Endothelial cell of umbilical vein (primary cell): Measurements from ENCODE around the gene CYP27C1. TPM values are rescaled to one million over a fixed set of nuclear protein-coding genes. Genes with fewer than 3 reads are reported as not detected.
"Not testable (repeated sequence)": the region's sequence is repeated elsewhere in the genome, so short reads cannot be mapped to it uniquely, and the experiment has no call there.

ENCODE experiments used
- BruUV-seq: library from RNA; stranded (reverse); fragments of 400-500 nt; replicated peaks from 2 replicates; lab custom pipeline; 2021; lab: Mats Ljungman, UMichigan
- CTCF ChIA-PET: fragments of 300-600, 350-600 bp; sonication (Branson Sonifier 250); formaldehyde crosslinking; loops from one replicate; lab custom pipeline; 2021; ENCODE audit warnings: antibody characterized with exemption, inconsistent platforms; lab: Charles Lee
- POLR2A ChIA-PET: fragments of 300-600, 350-600 bp; sonication (Branson Sonifier 250); formaldehyde crosslinking; loops from one replicate; lab custom pipeline; 2021; ENCODE audit warnings: antibody characterized with exemption, inconsistent platforms; lab: Charles Lee
- DNase-seq: peaks from one replicate; pipeline ENCODE4 v3.0.0-alpha.2; 2011; ENCODE audit warnings: low read depth, low spot score
- FAIRE-seq: peaks from 2 replicates; lab custom pipeline; 2011; peaks lifted over from hg19 to GRCh38; lab: Jason Lieb, UNC
- H2AFZ ChIP-seq: 2 replicates; pipeline ENCODE4 v1.6.0; 2012; ENCODE audit warnings: low read depth, low read length, control low read depth, inconsistent platforms
- H3K27ac ChIP-seq: 2 replicates; pipeline ENCODE4 v1.5.1; 2011; ENCODE audit warnings: low read depth, mild to moderate bottlenecking, control low read depth, low read length, moderate library complexity; ENCODE audit not compliant: insufficient read depth
- H3K27me3 ChIP-seq, 2 experiments: 2 replicates each; pipeline versions ENCODE4 v1.6.0 to v1.6.1; 2011; ENCODE audit warnings: low read length in 2 of 2, mixed read lengths in 1 of 2; ENCODE audit not compliant: control insufficient read depth in 2 of 2, insufficient read depth in 2 of 2
- H3K36me3 ChIP-seq, 2 experiments: 2 replicates in 1 of 2; 3 replicates in 1 of 2; pipeline ENCODE4 v1.5.1; 2011; ENCODE audit warnings: low read length in 2 of 2, mild to moderate bottlenecking in 1 of 2, moderate library complexity in 1 of 2; ENCODE audit not compliant: control insufficient read depth in 2 of 2, insufficient read depth in 2 of 2; ENCODE audit errors: extremely low read depth in 1 of 2
- H3K4me1 ChIP-seq: 3 replicates; pipeline ENCODE4 v1.5.1; 2011; ENCODE audit warnings: mild to moderate bottlenecking, low read length; ENCODE audit not compliant: control insufficient read depth, insufficient read depth; ENCODE audit errors: extremely low read depth
- H3K4me2 ChIP-seq: 2 replicates; pipeline ENCODE4 v1.6.1; 2011; ENCODE audit warnings: low read length, control low read depth, mixed read lengths; ENCODE audit not compliant: insufficient read depth
- H3K4me3 ChIP-seq, 3 experiments: fragments of 200-600 bp in 1 of 3; sonication (generic), shearing (Covaris generic) in 1 of 3; replicated peaks in 1 of 3; 2 replicates each; pipeline ENCODE4 v1.5.1; 2011 to 2016; ENCODE audit warnings: control low read depth in 3 of 3, low read length in 3 of 3, mild to moderate bottlenecking in 2 of 3, inconsistent platforms in 1 of 3, low read depth in 1 of 3, moderate library complexity in 1 of 3; ENCODE audit not compliant: insufficient read depth in 1 of 3
- H3K79me2 ChIP-seq: 2 replicates; pipeline ENCODE4 v1.6.0; 2012; ENCODE audit warnings: low read length, inconsistent platforms; ENCODE audit not compliant: control insufficient read depth, insufficient read depth
- H3K9ac ChIP-seq: replicated peaks from 2 replicates; pipeline ENCODE3; 2011; ENCODE audit warnings: low read length, control low read depth; ENCODE audit not compliant: insufficient read depth; ENCODE audit errors: extremely low read depth
- H3K9me1 ChIP-seq: replicated peaks from 3 replicates; pipeline ENCODE4 v1.6.0; 2011; ENCODE audit warnings: mild to moderate bottlenecking, low read length; ENCODE audit not compliant: control insufficient read depth, insufficient read depth; ENCODE audit errors: extremely low read depth
- H3K9me3 ChIP-seq: replicated peaks from 2 replicates; pipeline ENCODE4 v1.5.1; 2012; ENCODE audit warnings: low read length, inconsistent platforms; ENCODE audit not compliant: control insufficient read depth, insufficient read depth
- H4K20me1 ChIP-seq: replicated peaks from 2 replicates; pipeline ENCODE3; 2011; ENCODE audit warnings: mild to moderate bottlenecking, low read length; ENCODE audit not compliant: control insufficient read depth, insufficient read depth; ENCODE audit errors: extremely low read depth
- EZH2 ChIP-seq: IDR thresholded peaks from 2 replicates; pipeline ENCODE4 v1.6.1; 2012; ENCODE audit warnings: borderline replicate concordance, low read depth, mild to moderate bottlenecking, moderate library complexity, low read length, inconsistent platforms; ENCODE audit not compliant: severe bottlenecking
- FOS ChIP-seq: IDR thresholded peaks from 2 replicates; pipeline ENCODE4 v1.6.1; 2011; ENCODE audit warnings: mild to moderate bottlenecking, low read length, moderate library complexity, borderline replicate concordance; ENCODE audit not compliant: insufficient read depth
- GATA2 ChIP-seq: IDR thresholded peaks from 2 replicates; pipeline ENCODE4 v1.7.0; 2011; ENCODE audit warnings: low read depth, mild to moderate bottlenecking, moderate library complexity, mixed read lengths, low read length; ENCODE audit not compliant: insufficient read length, insufficient read depth
- JUN ChIP-seq: IDR thresholded peaks from 2 replicates; pipeline ENCODE4 v1.6.1; 2011; ENCODE audit warnings: borderline replicate concordance, low read depth; ENCODE audit not compliant: insufficient read length, insufficient read depth
- MYC ChIP-seq: IDR thresholded peaks from one replicate; pipeline ENCODE4 v1.6.1; 2011; ENCODE audit warnings: mild to moderate bottlenecking, low read depth, low read length
- POLR2A ChIP-seq: IDR thresholded peaks from 2 replicates; pipeline ENCODE4 v1.6.1; 2012; ENCODE audit warnings: low read depth, mild to moderate bottlenecking, control low read depth, low read length
- POLR2AphosphoS5 ChIP-seq: IDR thresholded peaks from 2 replicates; pipeline ENCODE4 v1.6.1; 2012; ENCODE audit warnings: low read depth, mild to moderate bottlenecking, control low read depth, low read length, moderate library complexity; ENCODE audit not compliant: insufficient read depth
- dilution Hi-C: fragments of 300-500 bp; cut with MboI; formaldehyde crosslinking; loops from one replicate; pipeline ENCODE4 v1.15.0; 2019; ENCODE audit warnings: low sequenced_read_pairs; ENCODE audit not compliant: extremely low pct_ligation_motif_present
- intact Hi-C: fragments of 100-400 bp; cut with micrococcal nuclease; formaldehyde crosslinking; loops from one replicate; pipeline ENCODE4 v1.10.0; 2022
- polyA plus RNA-seq, 4 experiments: library from polyadenylated mRNA; depleted of rRNA in 3 of 4; stranded (reverse) in 3 of 4; unstranded in 1 of 4; fragments of >200 nt; gene quantifications; 2 replicates each; pipeline versions ENCODE4 v1.2.1 to v1.2.3, GENCODE V29; 2011 to 2012; ENCODE audit warnings: missing spikeins in 1 of 4
- total RNA-seq: library from RNA; stranded (reverse); gene quantifications from 2 replicates; pipeline ENCODE4 v1.2.3, GENCODE V29; 2021
- TF ChIP-seq, protein P1 (sequence below): IDR thresholded peaks from 2 replicates; pipeline ENCODE4 v1.6.1; 2011; ENCODE audit not compliant: insufficient read depth, insufficient read length
- TF ChIP-seq, protein P2 (sequence below), 2 donors: IDR thresholded peaks; 1 replicate in 1 of 2; 2 replicates in 1 of 2; pipeline ENCODE4 v1.5.1; 2011; ENCODE audit warnings: low read length in 2 of 2, mild to moderate bottlenecking in 2 of 2, moderate library complexity in 2 of 2, control low read depth in 1 of 2, inconsistent platforms in 1 of 2, low read depth in 1 of 2; ENCODE audit not compliant: insufficient read depth in 1 of 2; ENCODE audit errors: extremely low read depth in 1 of 2

Gene CYP27C1
- total and polyA plus RNA-seq, 2 donors (not counting 3 experiments of a cell fraction or from before 2014, with no cell fraction given), result not detected

DNA sequence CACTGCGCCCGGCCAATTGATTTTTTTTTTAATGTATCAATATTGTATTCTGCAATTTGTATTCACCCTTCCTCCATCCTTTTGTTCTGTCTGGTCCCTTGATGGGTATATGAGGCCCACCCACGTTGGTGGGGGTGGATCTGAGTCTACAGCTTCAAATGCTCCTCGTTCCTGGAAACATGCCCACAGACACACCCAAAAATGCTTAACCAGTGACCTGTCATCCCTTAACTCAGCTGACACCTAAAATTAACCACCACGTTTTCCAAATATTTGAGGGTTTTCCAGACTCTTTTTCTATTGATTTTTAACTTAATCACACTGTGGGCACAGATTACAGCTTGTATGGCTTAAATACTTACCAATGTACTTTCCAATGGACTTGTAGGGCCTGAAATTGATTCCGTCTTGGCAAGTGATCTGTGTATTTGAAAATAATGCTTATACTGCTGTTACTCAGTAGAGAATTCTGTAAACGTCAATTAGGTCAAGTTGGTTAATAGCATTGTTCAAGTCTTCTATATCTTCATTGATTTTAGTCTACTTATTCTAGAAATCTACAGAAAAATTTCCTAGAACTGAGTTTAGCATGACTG is 34.4 kb upstream of the CYP27C1 start:
- no peaks in the 10 kb centered on the region for H4K20me1 ChIP-seq
- no peaks in the 10 kb centered on the region for H3K79me2 ChIP-seq
- H3K9me3 ChIP-seq, result no peaks in the 10 kb centered on the region
- ChIA-PET POLR2A (no interaction called here), CTCF (interaction anchor here (0.6 kb wide), 1 partner anchor 186 kb away, joined by 7 read pairs; no protein-coding TSS in a partner anchor)
- no peak overlapping the region for H3K4me3 ChIP-seq
- H3K4me1 ChIP-seq, result no peaks in the 10 kb centered on the region
- no peaks in the 10 kb centered on the region for H3K27me3 ChIP-seq
- FAIRE-seq (no peak), DNase-seq (no peak)
- H3K27ac ChIP-seq, result no peak overlapping the region
- H3K9me1 ChIP-seq, result no peaks in the 10 kb centered on the region
- intact Hi-C loops, result no loop called here
- no peak overlapping the region for H3K4me2 ChIP-seq
- H3K36me3 ChIP-seq, result peaks cover 2 to 17% of the 10 kb centered on the region in 2 experiments
- H2AFZ ChIP-seq, result no peak overlapping the region
- dilution Hi-C loops, result no loop called here
- no peak overlapping the region for H3K9ac ChIP-seq
- no TSS peak for BruUV-seq
- TF ChIP-seq POLR2A (no peak), JUN (no peak), FOS (no peak), MYC (no peak), EZH2 (no peak), POLR2AphosphoS5 (no peak), GATA2 (no peak)
- TF ChIP-seq, protein P1, sequence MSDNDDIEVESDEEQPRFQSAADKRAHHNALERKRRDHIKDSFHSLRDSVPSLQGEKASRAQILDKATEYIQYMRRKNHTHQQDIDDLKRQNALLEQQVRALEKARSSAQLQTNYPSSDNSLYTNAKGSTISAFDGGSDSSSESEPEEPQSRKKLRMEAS, result no peak
- TF ChIP-seq, protein P2, sequence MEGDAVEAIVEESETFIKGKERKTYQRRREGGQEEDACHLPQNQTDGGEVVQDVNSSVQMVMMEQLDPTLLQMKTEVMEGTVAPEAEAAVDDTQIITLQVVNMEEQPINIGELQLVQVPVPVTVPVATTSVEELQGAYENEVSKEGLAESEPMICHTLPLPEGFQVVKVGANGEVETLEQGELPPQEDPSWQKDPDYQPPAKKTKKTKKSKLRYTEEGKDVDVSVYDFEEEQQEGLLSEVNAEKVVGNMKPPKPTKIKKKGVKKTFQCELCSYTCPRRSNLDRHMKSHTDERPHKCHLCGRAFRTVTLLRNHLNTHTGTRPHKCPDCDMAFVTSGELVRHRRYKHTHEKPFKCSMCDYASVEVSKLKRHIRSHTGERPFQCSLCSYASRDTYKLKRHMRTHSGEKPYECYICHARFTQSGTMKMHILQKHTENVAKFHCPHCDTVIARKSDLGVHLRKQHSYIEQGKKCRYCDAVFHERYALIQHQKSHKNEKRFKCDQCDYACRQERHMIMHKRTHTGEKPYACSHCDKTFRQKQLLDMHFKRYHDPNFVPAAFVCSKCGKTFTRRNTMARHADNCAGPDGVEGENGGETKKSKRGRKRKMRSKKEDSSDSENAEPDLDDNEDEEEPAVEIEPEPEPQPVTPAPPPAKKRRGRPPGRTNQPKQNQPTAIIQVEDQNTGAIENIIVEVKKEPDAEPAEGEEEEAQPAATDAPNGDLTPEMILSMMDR (IDR thresholded peaks at IDR 0.05; ENCODE audit: extremely low read depth in 1 of 2, insufficient read depth in 1 of 2, low read depth in 1 of 2, low read length in 2 of 2), result no peak

DNA sequence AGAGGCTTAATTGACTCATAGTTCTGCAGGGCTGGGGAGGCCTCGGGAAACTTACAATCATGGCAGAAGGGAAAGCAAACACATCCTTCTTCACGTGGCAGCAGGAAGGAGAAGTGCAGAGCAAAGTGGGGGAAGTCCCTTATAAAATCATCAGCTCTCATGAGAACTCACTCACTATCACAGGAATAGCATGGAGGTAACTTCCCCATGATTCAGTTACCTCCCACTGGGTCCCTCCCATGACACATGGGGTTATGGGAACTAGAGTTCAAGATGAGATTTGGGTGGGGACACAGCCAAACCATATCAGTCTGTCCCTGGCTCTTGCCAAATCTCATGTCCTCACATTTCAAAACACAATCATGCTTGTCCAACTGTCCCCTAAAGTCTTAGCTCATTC is 21.1 kb upstream of the CYP27C1 start:
- H2AFZ ChIP-seq, H3K4me1 ChIP-seq, H3K4me3 ChIP-seq, dilution Hi-C loops, H3K9me3 ChIP-seq, H3K4me2 ChIP-seq, intact Hi-C loops, H3K9ac ChIP-seq, DNase-seq, BruUV-seq, H3K79me2 ChIP-seq, H3K27me3 ChIP-seq, H3K36me3 ChIP-seq, POLR2A ChIA-PET, H3K9me1 ChIP-seq, H3K27ac ChIP-seq, H4K20me1 ChIP-seq: not testable (repeated sequence)
- peak; percentile 35 for FAIRE-seq
- CTCF ChIA-PET, result interaction anchor here (1.6 kb wide), 1 partner anchor 22 kb away, joined by 3 read pairs; no protein-coding TSS in a partner anchor
